Activated CD8-positive, alpha-beta memory T cell treated with anti-CD3 and anti-CD28 coated beads, Interleukin-2, amount 10 ng/mL, durations not matched to agents 7 days and 5 days (primary cell): ENCODE results near the gene NEK6. TPM values are rescaled to one million over a fixed set of nuclear protein-coding genes. Genes with fewer than 3 reads are reported as not detected.

Experiments used
- ATAC-seq: fragments of 150-1000 bp; cut with Tn5 transposase; one replicate; pipeline ENCODE4 v1.10.0; 2021; ENCODE audit warnings: moderate library complexity
- CTCF ChIA-PET: fragments of 350-600 bp; sonication (Branson Sonifier 250); formaldehyde crosslinking; loops from one replicate; lab custom pipeline; 2021; ENCODE audit warnings: antibody characterized with exemption; lab: Charles Lee
- DNase-seq: peaks from one replicate; pipeline ENCODE4 v3.0.0-alpha.2; 2020
- H3K27ac Mint-ChIP-seq: one replicate; pipeline ENCODE4 v1.8.0; 2021; ENCODE audit warnings: mild to moderate bottlenecking, mixed read lengths
- H3K27me3 Mint-ChIP-seq: one replicate; pipeline ENCODE4 v1.8.0; 2021; ENCODE audit warnings: mixed read lengths
- H3K36me3 Mint-ChIP-seq: one replicate; pipeline ENCODE4 v1.8.0; 2021; ENCODE audit warnings: mild to moderate bottlenecking, mixed read lengths
- H3K4me1 Mint-ChIP-seq: one replicate; pipeline ENCODE4 v1.8.0; 2021; ENCODE audit warnings: mixed read lengths
- H3K4me3 Mint-ChIP-seq: one replicate; pipeline ENCODE4 v1.8.0; 2021; ENCODE audit warnings: mild to moderate bottlenecking, moderate library complexity, mixed read lengths
- H3K9me3 Mint-ChIP-seq: one replicate; pipeline ENCODE4 v1.8.0; 2022; ENCODE audit warnings: low read depth, mixed read lengths
- total RNA-seq, 2 experiments: library from RNA; stranded (reverse); gene quantifications; one replicate each; pipeline ENCODE4 v1.2.3, GENCODE V29; 2021

The NEK6 gene
- total RNA-seq, 2 experiments from 2014 or later: 6.3 to 10.9 TPM

DNA sequence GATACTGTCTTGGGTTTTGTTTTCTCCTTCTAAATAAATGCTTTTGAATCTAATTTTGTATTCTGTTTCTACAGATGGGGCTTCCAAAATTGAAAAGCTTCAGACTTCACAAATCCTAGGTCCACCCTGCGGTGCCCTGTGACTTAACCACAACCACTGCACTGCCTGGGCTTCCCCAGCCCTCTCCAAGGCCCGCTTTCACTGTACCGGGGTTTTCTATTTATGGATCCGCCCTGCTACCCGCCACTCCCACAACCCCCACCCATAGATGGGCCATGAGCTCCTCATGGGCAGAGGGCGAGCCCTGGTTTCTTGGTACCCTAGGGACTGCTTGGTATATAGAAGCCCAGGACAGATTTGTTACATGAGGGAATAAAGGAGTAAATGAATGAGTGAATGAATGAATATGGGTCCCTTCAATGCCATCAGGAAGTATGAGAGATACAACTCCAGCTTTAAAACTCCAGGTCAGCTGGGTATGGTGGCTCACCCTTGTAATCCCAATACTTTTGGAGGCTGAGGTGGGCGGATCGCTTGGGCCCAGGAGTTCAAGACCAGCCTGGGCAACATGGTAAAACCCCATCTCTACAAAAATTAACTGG is 39.8 kb upstream of the NEK6 start:
- Mint-ChIP-seq H3K36me3 (no peaks in the 10 kb centered on the region), H3K9me3 (no peaks in the 10 kb centered on the region), H3K27ac (no peak overlapping the region), H3K4me1 (peaks cover 55% of the 10 kb centered on the region), H3K27me3 (peaks cover 18% of the 10 kb centered on the region), H3K4me3 (no peak overlapping the region)
- DNase-seq: peak; percentile 40
- ATAC-seq: no peak
- CTCF ChIA-PET: interaction anchor here (0.8 to 2.8 kb wide), 5 partner anchors 14 to 93 kb away, joined by 3 to 17 read pairs (median 5); no protein-coding TSS in a partner anchor

DNA sequence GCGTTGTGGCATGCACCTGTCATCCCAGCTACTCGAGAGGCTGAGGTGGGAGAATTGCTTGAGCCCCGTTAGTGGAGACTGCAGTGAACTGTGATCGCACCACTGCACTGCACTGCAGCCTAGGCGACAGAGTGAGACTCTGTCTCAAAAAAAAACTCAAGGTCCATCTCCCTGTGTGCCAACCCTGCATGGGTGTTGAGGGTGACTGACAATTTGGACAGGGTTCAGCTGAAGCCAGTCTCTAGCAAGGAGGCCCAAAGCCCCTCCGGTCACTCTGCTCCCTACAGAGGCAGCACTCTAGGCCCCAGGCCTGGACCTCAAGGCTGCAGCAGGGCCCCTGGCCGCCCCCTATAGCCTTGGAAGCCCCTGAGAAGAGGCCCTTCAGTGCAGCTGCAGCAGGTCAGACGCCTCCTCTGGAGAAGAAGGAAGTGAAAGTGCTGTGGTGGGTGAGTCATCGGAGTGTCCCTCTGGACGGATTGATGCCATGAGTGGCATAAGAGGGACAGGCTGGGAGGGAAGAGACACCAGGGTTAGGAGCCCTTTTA is 39.2 kb upstream of the NEK6 start:
- Mint-ChIP-seq H3K4me3 (no peak overlapping the region), H3K27me3 (peaks cover 18% of the 10 kb centered on the region), H3K27ac (peak overlapping the region; percentile 42), H3K36me3 (no peaks in the 10 kb centered on the region), H3K9me3 (no peaks in the 10 kb centered on the region), H3K4me1 (peaks cover 55% of the 10 kb centered on the region)
- CTCF ChIA-PET: no interaction called here
- peak; percentile 76 for DNase-seq
- peak; percentile 45 for ATAC-seq

DNA sequence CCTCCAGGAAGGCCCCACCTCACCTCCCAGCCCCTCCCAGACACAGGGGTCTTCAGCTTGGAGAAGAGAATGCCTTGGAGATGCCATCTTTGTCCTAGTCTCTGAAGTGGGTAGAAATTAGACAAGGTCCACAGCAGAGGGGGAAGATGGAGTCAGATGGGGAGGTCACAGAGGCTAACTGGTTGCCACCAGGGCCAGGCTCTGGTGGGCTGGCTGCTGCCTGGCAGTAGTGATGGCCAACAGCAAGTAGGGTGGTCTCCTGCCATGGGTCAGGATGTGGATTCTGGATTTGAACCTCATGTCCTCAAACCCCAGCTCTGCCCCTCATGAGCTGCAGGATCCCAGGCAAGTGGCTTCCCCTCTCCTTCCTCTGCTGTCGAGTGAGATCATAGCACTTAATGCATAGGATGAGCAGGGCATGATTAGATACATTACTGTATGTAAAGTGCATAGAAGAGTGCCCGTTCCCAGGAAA is 38.7 kb upstream of the NEK6 start:
- H3K27me3 Mint-ChIP-seq: peaks cover 18% of the 10 kb centered on the region
- no peaks in the 10 kb centered on the region for H3K36me3 Mint-ChIP-seq
- ATAC-seq: no peak
- H3K4me1 Mint-ChIP-seq: peaks cover 52% of the 10 kb centered on the region
- H3K27ac Mint-ChIP-seq: peak overlapping the region; percentile 42
- no peak overlapping the region for H3K4me3 Mint-ChIP-seq
- CTCF ChIA-PET: no interaction called here
- H3K9me3 Mint-ChIP-seq: no peaks in the 10 kb centered on the region
- no peak for DNase-seq

DNA sequence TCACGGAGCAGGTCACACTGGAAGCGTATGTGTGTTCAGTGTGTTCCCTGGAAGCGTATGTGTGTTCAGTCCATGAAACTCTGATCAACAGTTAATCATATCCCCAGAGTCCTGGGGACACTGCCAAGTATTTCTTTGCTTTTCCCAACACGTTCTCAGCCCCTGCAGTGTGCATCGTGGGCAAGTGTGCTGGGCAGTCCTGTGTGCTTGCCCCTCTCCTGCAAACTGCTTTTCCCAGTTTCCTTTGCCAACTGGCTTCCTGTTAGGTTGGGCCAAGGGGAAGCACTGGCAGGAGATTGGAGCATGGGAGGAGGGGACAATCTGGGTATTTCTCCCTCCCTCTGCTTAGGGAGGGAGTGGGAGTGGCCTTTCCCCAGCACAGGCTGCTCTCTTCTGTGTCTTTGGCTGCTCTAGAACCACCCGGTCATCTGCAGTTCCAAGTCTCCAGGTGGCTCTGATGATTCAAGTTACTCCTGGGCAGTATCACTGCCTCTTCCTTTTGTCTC is 36.8 kb upstream of the NEK6 start:
- CTCF ChIA-PET: interaction anchor here (1.2 kb wide), 1 partner anchor 94 kb away, joined by 3 read pairs; no protein-coding TSS in a partner anchor
- Mint-ChIP-seq H3K36me3 (no peaks in the 10 kb centered on the region), H3K9me3 (no peaks in the 10 kb centered on the region), H3K4me3 (no peak overlapping the region), H3K4me1 (peaks cover 34% of the 10 kb centered on the region), H3K27me3 (peaks cover 26% of the 10 kb centered on the region), H3K27ac (no peak overlapping the region)
- DNase-seq: no peak
- no peak for ATAC-seq

DNA sequence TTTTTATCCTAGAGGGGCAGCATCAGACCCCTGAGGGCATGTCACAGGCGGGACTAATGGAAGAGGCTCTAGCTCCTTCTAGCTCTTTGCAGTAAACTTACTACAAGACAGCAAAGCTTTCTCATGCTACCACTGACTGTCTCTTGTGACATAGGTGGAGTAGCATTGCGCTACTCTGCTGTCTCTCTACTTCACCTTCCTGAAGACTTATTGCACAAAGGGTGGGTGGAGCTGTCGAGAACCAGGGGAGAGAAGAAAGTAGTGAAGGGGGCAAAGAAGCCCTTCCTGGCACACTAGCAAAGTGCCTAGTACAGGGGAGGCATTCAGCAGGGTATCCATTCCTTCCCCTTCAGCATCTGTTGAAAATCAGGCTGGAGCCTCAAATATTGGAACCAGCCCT is 36.1 kb upstream of the NEK6 start:
- ATAC-seq: no peak
- CTCF ChIA-PET: interaction anchor here (0.8 to 1.2 kb wide), 2 partner anchors 49 to 95 kb away, joined by 3 read pairs; no protein-coding TSS in a partner anchor
- Mint-ChIP-seq H3K9me3 (no peaks in the 10 kb centered on the region), H3K27ac (no peak overlapping the region), H3K27me3 (peaks cover 31% of the 10 kb centered on the region), H3K4me3 (no peak overlapping the region), H3K36me3 (no peaks in the 10 kb centered on the region), H3K4me1 (peaks cover 28% of the 10 kb centered on the region)
- no peak for DNase-seq

DNA sequence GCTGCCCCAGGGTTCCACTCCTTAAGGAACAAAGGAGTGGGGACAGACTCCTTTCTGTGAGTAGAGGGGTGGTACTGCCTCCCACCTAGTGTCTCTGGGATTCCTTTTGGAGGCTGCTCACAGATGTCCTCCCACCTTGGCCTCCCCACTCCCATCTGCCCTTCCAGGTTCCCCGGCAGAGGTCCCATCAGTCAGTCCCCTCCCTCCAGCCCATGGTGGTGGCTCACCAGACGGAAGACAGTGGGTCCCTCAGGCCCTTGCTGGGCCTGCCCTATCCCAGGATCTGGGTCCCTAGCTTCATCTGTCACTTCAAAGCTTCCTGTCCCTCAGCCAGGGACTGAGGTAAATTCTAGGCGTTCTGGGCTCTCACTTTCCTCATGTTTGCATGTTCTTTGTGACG is 35.6 kb upstream of the NEK6 start:
- Mint-ChIP-seq H3K4me3 (no peak overlapping the region), H3K27me3 (peaks cover 33% of the 10 kb centered on the region), H3K36me3 (no peaks in the 10 kb centered on the region), H3K27ac (no peak overlapping the region), H3K4me1 (peaks cover 25% of the 10 kb centered on the region), H3K9me3 (no peaks in the 10 kb centered on the region)
- ATAC-seq (no peak), DNase-seq (no peak)
- CTCF ChIA-PET: interaction anchor here (0.8 to 1.2 kb wide), 2 partner anchors 50 to 95 kb away, joined by 3 read pairs; no protein-coding TSS in a partner anchor

DNA sequence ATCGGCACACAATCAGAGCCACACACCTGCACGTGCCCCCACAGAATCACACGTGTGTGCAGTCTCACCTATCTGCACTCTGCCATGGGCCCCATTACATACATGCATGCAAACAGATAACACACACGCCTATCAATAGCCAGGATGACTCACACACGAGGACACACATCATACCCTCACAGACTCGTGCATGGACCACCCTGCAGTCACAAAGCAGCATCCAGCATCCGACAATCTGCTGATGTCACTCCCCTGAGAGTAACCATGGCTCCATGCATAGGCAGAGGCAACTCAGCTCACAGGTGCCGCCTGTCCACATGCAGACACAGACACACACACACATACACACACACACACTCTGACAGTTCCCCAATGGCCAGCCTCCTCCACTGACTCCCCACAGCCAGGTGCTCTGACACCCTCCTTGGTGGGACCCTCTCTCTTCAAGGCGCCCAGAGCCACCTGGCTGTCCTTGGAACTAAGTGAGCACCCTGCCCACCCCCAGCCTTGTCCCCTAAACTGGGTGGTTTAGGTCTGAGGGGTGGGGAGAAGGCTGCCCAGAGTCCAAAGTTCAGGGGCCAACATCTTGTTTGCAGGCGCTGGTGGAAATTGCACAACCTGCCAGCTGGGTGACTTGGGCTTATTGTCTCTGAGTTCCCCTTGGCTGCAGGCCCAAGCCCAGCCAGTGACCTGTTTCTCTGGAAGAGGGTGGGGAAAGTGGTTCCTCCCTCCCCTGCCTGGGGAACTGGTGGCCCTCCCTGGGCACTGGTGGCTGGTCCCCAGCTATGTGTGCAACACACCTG is 34.6 kb upstream of the NEK6 start:
- Mint-ChIP-seq H3K36me3 (no peaks in the 10 kb centered on the region), H3K4me1 (peaks cover 15% of the 10 kb centered on the region), H3K27ac (no peak overlapping the region), H3K4me3 (no peak overlapping the region), H3K9me3 (no peaks in the 10 kb centered on the region), H3K27me3 (peaks cover 33% of the 10 kb centered on the region)
- ATAC-seq (no peak), DNase-seq (no peak)
- CTCF ChIA-PET: no interaction called here

DNA sequence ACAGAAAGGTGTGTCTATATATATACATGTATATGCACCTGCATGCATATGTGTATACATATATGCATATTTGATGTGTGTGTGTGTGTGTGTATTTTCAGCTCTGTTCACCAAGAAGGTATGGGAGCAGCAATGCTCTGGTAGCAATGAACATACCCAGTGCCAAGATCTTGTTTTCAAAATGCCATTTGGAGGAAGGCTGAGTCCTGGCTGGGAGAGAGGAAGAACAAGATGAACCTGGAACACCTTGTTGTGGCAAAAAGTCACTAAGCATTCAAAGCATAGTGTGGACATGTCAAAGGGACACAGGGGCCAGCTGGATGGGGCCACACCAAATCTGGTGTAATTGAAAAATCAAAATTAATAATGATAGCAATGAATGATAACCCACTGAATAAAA is 31.8 kb upstream of the NEK6 start:
- peaks cover 29% of the 10 kb centered on the region for H3K27me3 Mint-ChIP-seq
- H3K4me3 Mint-ChIP-seq: no peak overlapping the region
- H3K36me3 Mint-ChIP-seq: no peaks in the 10 kb centered on the region
- peaks cover 2% of the 10 kb centered on the region for H3K4me1 Mint-ChIP-seq
- CTCF ChIA-PET: interaction anchor here (1.0 kb wide), 1 partner anchor 99 kb away, joined by 3 read pairs; no protein-coding TSS in a partner anchor
- ATAC-seq: no peak
- no peak overlapping the region for H3K27ac Mint-ChIP-seq
- H3K9me3 Mint-ChIP-seq: no peaks in the 10 kb centered on the region
- no peak for DNase-seq

DNA sequence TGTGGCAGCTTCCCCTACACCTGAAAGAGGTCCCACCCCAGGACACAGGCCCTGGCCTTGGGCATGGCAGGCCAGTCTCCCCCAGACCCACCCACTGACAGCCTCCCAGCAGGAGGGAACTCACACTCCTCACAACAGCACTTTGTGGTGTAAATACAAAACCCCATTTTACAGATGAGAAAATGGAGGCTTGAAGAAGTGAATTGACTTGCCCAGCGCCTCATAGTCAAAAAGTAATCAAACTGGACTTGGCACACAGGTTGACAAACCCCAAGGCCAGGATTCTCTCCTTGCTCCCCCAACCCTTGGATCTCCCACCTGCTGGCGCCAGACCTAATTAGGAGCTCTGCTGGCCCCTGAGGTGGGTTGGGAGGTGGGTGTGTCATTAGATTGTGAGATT is 29.2 kb upstream of the NEK6 start:
- CTCF ChIA-PET: no interaction called here
- peaks cover 31% of the 10 kb centered on the region for H3K27me3 Mint-ChIP-seq

DNA sequence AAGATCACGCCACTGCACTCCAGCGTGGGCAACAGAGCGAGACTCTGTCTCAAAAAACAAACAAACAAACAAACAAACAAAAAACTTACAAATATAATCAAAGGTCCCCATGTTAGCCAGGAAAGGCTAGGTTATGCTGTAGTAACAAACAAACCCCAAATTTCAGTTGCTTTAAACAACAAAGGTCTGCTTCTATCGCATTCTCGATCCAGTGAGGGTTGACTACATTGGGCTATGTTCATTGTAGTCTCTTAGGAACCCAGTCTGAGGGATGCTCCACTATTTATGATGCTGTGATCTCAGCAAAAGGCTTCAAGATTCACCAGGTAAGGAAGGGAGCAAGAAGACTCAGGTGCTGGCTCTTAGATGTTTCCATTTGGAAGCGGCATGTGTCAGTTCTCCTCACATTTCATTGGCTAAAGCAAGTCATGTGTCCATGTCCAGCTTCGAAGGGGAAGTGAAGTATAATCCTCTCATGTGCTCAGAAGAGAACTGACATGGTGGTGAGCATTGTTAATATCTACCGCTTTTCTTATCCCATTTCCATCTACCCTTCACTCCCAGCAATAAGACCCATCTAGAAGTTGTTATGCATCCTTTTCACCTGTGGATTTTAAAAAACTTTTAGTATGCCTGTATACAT is 26.5 kb upstream of the NEK6 start:
- no peak for ATAC-seq
- Mint-ChIP-seq H3K4me3 (no peak overlapping the region), H3K4me1 (peaks cover 2% of the 10 kb centered on the region), H3K27ac (no peak overlapping the region), H3K36me3 (no peaks in the 10 kb centered on the region), H3K9me3 (no peaks in the 10 kb centered on the region), H3K27me3 (peaks cover 26% of the 10 kb centered on the region)
- CTCF ChIA-PET: no interaction called here
- DNase-seq: no peak

More for the DNA sequence above, 29.2 kb upstream of the NEK6 start:
- Mint-ChIP-seq H3K4me1 (peaks cover 2% of the 10 kb centered on the region), H3K27ac (no peak overlapping the region), H3K4me3 (no peak overlapping the region), H3K9me3 (no peaks in the 10 kb centered on the region), H3K36me3 (no peaks in the 10 kb centered on the region)
- ATAC-seq (no peak), DNase-seq (no peak)

DNA sequence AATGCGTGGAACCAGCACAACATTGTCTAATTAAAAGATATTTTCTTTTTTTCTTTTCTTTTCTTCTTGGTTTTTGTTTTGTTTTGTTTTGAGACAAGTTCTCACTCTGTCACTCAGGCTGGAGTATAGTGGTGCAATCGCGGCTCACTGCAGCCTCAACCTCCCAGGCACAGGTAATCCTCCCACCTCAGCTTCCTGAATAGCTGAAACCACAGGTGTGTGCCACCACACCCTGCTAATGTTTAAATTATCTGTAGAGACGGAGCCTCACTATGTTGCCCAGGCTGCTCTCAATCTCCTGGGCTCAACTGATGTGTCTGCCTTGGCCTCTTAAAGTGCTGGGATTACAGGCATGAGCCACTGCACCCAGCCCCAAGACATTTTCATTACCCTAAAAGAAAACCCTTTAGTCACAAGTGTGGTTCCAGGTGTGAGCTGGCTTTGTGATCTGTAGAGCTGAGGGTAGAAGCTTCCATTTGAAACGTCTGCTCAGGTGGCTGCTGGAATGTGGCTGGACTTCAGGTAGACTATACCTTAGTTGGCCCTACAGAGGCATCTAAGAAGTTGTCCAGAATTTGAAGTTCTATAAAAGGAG is 19.1 kb upstream of the NEK6 start:
- DNase-seq: peak; percentile 66
- Mint-ChIP-seq H3K4me1 (peaks cover 29% of the 10 kb centered on the region), H3K4me3 (no peak overlapping the region), H3K27me3 (peaks cover 59% of the 10 kb centered on the region), H3K27ac (peak overlapping the region; percentile 42), H3K36me3 (no peaks in the 10 kb centered on the region), H3K9me3 (no peaks in the 10 kb centered on the region)
- peak; percentile 64 for ATAC-seq
- CTCF ChIA-PET: interaction anchor here (0.7 to 2.3 kb wide), 2 partner anchors 22 to 112 kb away, joined by 3 to 6 read pairs; no protein-coding TSS in a partner anchor

DNA sequence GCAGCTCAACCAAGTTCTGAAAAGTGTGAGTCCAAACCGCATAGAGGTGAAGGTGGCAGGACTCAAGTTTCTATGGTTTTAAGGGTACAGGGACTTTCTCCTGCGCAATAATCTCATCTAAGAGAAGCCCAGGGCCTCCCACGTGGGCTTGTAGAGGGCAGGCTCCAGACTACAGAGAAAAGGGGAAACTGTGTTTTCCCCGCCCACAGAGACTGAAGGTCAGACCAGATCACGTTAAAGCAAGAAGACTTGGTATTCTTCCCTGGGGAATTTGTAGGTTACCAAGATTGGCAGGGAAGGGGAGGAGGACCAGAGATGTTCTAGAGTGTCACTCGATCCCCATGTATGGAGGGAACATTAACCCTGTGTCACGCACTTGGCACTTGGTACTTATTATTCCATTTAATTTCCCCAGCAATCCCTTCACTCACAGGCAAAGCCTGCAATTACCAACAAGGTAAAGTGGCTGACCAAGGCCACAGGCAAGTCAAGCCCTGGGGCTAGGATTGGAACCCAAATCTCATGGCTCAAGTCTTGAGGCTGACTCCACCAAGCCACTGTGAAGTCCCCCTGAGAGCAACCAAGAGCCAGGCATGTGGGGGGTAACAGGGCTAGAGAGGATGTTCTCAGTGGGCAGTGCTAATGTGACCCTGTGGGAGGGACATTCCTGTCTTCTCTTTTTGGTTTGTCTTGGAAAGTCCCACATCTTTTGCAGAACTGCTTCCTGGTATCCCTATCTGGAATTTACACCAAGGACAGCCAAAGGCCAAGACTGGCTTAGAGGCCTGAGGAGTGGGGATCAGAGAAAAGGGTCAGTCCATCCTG is 18.3 kb upstream of the NEK6 start:
- peak; percentile 28 for ATAC-seq
- H3K9me3 Mint-ChIP-seq: no peaks in the 10 kb centered on the region
- no peak overlapping the region for H3K4me3 Mint-ChIP-seq
- DNase-seq: no peak
- peaks cover 29% of the 10 kb centered on the region for H3K4me1 Mint-ChIP-seq
- no peak overlapping the region for H3K27ac Mint-ChIP-seq
- peaks cover 65% of the 10 kb centered on the region for H3K27me3 Mint-ChIP-seq
- CTCF ChIA-PET: interaction anchor here (2.3 kb wide), 1 partner anchor 113 kb away, joined by 6 read pairs; no protein-coding TSS in a partner anchor
- no peaks in the 10 kb centered on the region for H3K36me3 Mint-ChIP-seq
